ENCODE results near the gene LRRC63. TPM values are rescaled to one million over a fixed set of nuclear protein-coding genes. Genes with fewer than 3 reads are reported as not detected.
"Not testable (repeated sequence)": the region's sequence is repeated elsewhere in the genome, so short reads cannot be mapped to it uniquely, and the experiment has no call there.

LRRC63 gene
- total RNA-seq, 1 experiment from 2014 or later: 0.82 TPM

- in situ Hi-C loops (cut with HindIII; ENCODE audit: low pct_unique_long_range_greater_than_20kb, low sequenced_read_pairs): no loop called here
- peak; percentile 27 for DNase-seq (ENCODE audit: low read depth, low spot score)
Measured at GRCh38 chr13:46207828-46208227, 3.9 kb upstream of the LRRC63 start.

- DNase-seq (ENCODE audit: low read depth, low spot score): no peak
- in situ Hi-C loops (cut with HindIII; ENCODE audit: low pct_unique_long_range_greater_than_20kb, low sequenced_read_pairs): no loop called here
Measured at GRCh38 chr13:46210362-46211083, 1.2 kb upstream of the LRRC63 start.

- peak; percentile 42 for DNase-seq (ENCODE audit: low read depth, low spot score)
Measured at GRCh38 chr13:46211116-46211482, 629 bp upstream of the LRRC63 start.

DNA sequence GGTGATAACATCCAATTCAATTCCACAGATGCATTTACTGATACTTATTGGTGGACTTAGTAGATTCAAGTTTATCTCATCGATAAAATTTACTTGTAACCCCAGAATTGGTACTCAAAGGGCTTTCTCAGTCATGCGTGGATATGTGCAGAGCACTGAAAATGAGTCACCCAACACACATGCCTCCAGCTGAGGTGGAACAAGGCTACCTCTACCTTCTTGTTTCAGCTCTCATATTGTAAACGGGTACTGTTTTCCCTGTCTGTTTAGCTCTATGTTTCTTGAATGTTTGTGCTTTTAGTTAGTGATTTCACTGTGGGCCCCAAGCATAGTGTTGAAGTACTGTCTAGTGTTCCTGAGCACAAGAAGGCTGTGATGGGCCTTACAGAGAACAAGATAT is 1.5 kb downstream of the LRRC63 start:
- no peak for DNase-seq (ENCODE audit: low read depth, low spot score)
- in situ Hi-C loops (cut with HindIII; ENCODE audit: low pct_unique_long_range_greater_than_20kb, low sequenced_read_pairs): no loop called here

More at GRCh38 chr13:46211116-46211482, 629 bp upstream of the LRRC63 start:
- in situ Hi-C loops (cut with HindIII; ENCODE audit: low pct_unique_long_range_greater_than_20kb, low sequenced_read_pairs): no loop called here

DNA sequence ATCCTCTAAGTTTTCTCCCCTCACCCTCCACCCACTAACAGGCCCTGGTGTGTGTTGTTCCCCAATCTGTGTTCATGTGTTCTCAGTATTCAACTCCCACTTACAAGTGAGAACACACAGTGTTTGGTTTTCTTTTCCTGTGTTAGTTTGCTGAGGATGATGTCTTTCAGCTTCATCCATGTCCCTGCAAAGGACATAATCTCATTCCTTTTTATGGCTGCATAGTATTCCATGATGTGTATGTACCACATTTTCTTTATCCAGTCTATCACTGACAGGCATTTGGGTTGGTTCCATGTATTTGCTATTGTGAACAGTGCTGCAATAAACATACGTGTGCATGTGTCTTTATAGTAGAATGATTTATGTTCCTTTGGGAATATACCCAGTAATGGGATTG is 3.0 kb downstream of the LRRC63 start:
- DNase-seq (ENCODE audit: low read depth, low spot score); in situ Hi-C loops (cut with HindIII; ENCODE audit: low pct_unique_long_range_greater_than_20kb, low sequenced_read_pairs): not testable (repeated sequence)

DNA sequence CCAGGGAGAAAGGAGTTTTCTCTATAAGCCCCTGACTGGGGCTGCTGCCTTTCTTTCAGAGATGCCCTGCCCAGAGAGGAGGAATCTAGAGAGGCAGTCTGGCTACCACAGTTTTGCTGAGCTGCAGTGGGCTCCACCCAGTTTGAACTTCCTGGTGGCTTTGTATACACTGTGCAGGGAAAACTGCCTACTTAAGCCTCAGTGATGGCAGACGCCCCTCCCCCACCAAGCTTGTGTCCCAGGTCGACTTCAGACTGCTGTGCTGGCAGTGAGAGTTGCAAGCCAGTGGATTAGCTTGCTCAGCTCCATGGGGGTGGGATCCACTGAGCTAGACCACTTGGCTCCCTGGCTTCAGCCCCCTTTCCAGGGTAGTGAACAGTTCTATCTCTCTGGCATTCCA is 8.5 kb downstream of the LRRC63 start:
- DNase-seq (ENCODE audit: low read depth, low spot score); in situ Hi-C loops (cut with HindIII; ENCODE audit: low pct_unique_long_range_greater_than_20kb, low sequenced_read_pairs): not testable (repeated sequence)

GRCh38 chr13:46229251-46229650 is 17.5 kb downstream of the LRRC63 start:
- in situ Hi-C loops (cut with HindIII; ENCODE audit: low pct_unique_long_range_greater_than_20kb, low sequenced_read_pairs): no loop called here
- DNase-seq (ENCODE audit: low read depth, low spot score): no peak

- DNase-seq (ENCODE audit: low read depth, low spot score): no peak
- in situ Hi-C loops (cut with HindIII; ENCODE audit: low pct_unique_long_range_greater_than_20kb, low sequenced_read_pairs): no loop called here
Measured at GRCh38 chr13:46232281-46232680, 20.6 kb downstream of the LRRC63 start.

GRCh38 chr13:46235286-46235685 is 23.6 kb downstream of the LRRC63 start:
- in situ Hi-C loops (cut with HindIII; ENCODE audit: low pct_unique_long_range_greater_than_20kb, low sequenced_read_pairs): no loop called here
- no peak for DNase-seq (ENCODE audit: low read depth, low spot score)

DNA sequence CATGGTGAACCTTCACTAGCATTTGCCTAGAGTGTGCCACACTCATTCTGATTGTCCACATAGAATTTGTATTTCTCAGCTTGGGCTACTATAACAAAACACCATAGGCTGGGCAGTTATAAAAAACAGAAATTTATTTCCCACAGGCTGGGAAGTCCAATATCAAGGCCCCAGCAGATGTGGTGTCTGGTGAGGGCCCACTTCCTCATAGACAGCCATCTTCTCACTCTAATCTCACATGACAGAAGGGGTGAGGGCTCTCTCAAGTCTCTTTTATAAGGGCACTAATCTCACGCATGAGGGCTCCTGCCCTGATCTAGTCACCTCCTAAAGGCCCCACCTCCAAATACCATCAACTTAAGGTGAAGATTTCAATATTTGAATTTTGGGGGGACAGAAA is 53.6 kb downstream of the LRRC63 start:
- no peak for DNase-seq (ENCODE audit: low read depth, low spot score)
- in situ Hi-C loops (cut with HindIII; ENCODE audit: low pct_unique_long_range_greater_than_20kb, low sequenced_read_pairs): loop anchor here (25.0 kb wide), 1 partner anchor 103 kb away; no protein-coding TSS in a partner anchor

DNA sequence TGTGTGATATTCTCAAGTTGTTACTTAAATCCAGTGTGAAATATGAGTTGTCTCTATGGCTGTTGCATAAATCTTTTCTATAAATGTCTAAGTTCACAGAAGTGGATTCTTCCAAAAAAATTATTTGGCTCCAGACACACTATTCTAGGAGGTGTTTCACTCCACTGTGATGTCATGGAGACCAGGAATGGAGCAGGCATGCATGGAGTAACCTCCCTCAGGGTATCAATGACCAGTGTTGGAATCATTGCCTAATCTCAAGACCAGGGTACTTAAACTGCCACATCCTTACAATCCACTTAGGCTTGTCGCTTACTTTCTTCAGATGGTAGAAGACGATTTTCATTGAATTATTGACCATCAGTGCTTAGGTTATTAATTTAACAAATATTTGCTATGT is 55.4 kb downstream of the LRRC63 start:
- DNase-seq (ENCODE audit: low read depth, low spot score): no peak
- in situ Hi-C loops (cut with HindIII; ENCODE audit: low pct_unique_long_range_greater_than_20kb, low sequenced_read_pairs): loop anchor here (25.0 kb wide), 1 partner anchor 105 kb away; no protein-coding TSS in a partner anchor

DNA sequence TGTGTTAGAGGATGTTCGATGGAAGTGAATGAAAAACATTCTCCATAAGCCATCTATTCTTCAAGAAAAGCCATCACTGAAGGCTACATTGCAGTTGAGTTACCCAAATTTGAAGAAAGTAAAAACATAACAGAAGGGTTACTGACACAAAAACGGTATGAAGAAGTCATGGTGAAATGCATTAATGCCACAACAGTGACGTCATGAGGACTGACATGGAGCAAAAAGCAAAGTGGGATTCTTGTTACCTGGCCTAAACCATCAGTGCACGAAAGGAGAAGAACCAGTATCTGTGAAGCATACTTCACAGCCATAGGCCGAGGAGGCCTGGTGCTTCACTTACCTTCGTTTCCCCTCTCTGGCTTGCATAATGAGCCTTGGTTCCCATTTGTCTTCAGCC is 58.7 kb downstream of the LRRC63 start:
- no peak for DNase-seq (ENCODE audit: low read depth, low spot score)
- in situ Hi-C loops (cut with HindIII; ENCODE audit: low pct_unique_long_range_greater_than_20kb, low sequenced_read_pairs): loop anchor here (25.0 kb wide), 1 partner anchor 108 kb away; no protein-coding TSS in a partner anchor

- DNase-seq (ENCODE audit: low read depth, low spot score): no peak
- in situ Hi-C loops (cut with HindIII; ENCODE audit: low pct_unique_long_range_greater_than_20kb, low sequenced_read_pairs): loop anchor here (25.0 kb wide), 1 partner anchor 112 kb away; no protein-coding TSS in a partner anchor
Measured at GRCh38 chr13:46274094-46274698, 62.5 kb downstream of the LRRC63 start.

- in situ Hi-C loops (cut with HindIII; ENCODE audit: low pct_unique_long_range_greater_than_20kb, low sequenced_read_pairs): no loop called here
- DNase-seq (ENCODE audit: low read depth, low spot score): no peak
Measured at GRCh38 chr13:46278474-46278873, 66.7 kb downstream of the LRRC63 start.

DNA sequence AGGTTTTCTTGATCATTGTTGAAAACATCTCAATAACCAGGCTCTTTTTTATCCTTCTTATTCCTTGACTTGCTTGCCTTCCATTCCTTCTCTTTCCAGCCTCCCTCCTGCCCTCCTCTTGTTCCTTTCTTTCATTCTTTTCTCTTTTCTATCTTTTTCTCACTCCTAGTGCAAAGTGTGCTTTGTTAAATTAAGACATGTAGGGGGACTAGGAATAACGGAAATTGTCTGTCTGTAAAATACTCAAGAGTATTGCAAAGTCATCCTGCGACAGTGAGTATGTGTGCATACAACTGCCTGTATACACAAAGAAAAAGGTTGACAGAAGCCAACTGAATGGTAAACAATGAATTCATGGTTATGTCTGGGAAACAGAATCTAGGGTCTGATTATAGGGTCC is 70.1 kb downstream of the LRRC63 start:
- in situ Hi-C loops (cut with HindIII; ENCODE audit: low pct_unique_long_range_greater_than_20kb, low sequenced_read_pairs): no loop called here
- DNase-seq (ENCODE audit: low read depth, low spot score): no peak

GRCh38 chr13:46283912-46284824 is 72.4 kb downstream of the LRRC63 start:
- DNase-seq (ENCODE audit: low read depth, low spot score); in situ Hi-C loops (cut with HindIII; ENCODE audit: low pct_unique_long_range_greater_than_20kb, low sequenced_read_pairs): not testable (repeated sequence)

DNA sequence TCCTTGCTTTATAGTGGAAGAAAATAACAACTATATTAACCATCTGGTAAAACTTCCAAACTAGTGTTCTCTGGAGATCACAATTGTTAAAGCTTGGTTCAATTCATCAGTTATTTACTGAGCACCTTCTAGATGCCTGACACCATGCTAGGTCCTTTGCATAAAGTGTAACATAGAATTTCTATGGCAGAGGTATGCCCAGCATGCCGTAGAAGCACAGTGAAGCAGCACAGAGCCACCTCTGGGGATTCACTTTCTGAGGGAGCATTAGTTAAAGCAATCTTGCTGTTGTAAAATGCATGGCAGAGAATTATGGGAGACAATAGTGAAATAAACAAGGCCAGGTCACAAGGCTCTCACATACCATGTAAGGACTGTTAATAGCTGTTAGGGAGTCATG is 75.2 kb downstream of the LRRC63 start:
- in situ Hi-C loops (cut with HindIII; ENCODE audit: low pct_unique_long_range_greater_than_20kb, low sequenced_read_pairs): no loop called here
- DNase-seq (ENCODE audit: low read depth, low spot score): peak; percentile 19

GRCh38 chr13:46288570-46289259 is 77.0 kb downstream of the LRRC63 start:
- in situ Hi-C loops (cut with HindIII; ENCODE audit: low pct_unique_long_range_greater_than_20kb, low sequenced_read_pairs): no loop called here
- peak; percentile 85 for DNase-seq (ENCODE audit: low read depth, low spot score)
